GM12878 (cell line): ENCODE results near the gene RMC1. TPM values are rescaled to one million over a fixed set of nuclear protein-coding genes. Genes with fewer than 3 reads are reported as not detected.

Experiments used
- ATAC-seq: fragments of 200-7000 bp; cut with Tn5 transposase; 3 replicates; pipeline ENCODE4 v1.9.1; 2020; ENCODE audit warnings: mild to moderate bottlenecking, moderate library complexity
- BruUV-seq: library from RNA; stranded (reverse); fragments of 400-500 nt; replicated peaks from 2 replicates; lab custom pipeline; 2021; lab: Mats Ljungman, UMichigan
- CTCF ChIA-PET: fragments of 300-600 bp; sonication (Branson Sonifier 250); formaldehyde crosslinking; extraction: SDS; loops from one replicate; lab custom pipeline; 2021; ENCODE audit warnings: inconsistent platforms; lab: Yijun Ruan, JAX
- POLR2A ChIA-PET: fragments of 350-600 bp; formaldehyde crosslinking; extraction: SDS; loops from one replicate; lab custom pipeline; 2021; ENCODE audit warnings: inconsistent platforms; lab: Charles Lee
- RAD21 ChIA-PET: fragments of 300-600 bp; sonication (Branson Sonifier 250); formaldehyde crosslinking; loops from one replicate; lab custom pipeline; 2023; ENCODE audit warnings: antibody characterized with exemption; ENCODE audit not compliant: unreplicated experiment; lab: Charles Lee
- SMC1A ChIA-PET: fragments of 300-600 bp; sonication (Branson Sonifier 250); formaldehyde crosslinking; loops from one replicate; lab custom pipeline; 2023; ENCODE audit not compliant: unreplicated experiment, uncharacterized antibody; lab: Charles Lee
- DNase-seq: peaks from one replicate; pipeline ENCODE4 v3.0.0-alpha.2; 2011; ENCODE audit warnings: low read depth, low spot score
- FAIRE-seq: peaks from 3 replicates; lab custom pipeline; 2011; peaks lifted over from hg19 to GRCh38; lab: Jason Lieb, UNC
- H2AFZ ChIP-seq: 2 replicates; pipeline ENCODE4 v1.6.0; 2011; ENCODE audit warnings: low read depth, low read length, control low read depth; ENCODE audit not compliant: control insufficient read depth
- H3K27ac ChIP-seq: 2 replicates; pipeline ENCODE4 v1.5.1; 2011; ENCODE audit warnings: control low read depth; ENCODE audit not compliant: control insufficient read depth, insufficient read depth
- H3K27me3 ChIP-seq, 2 experiments: replicated peaks in 1 of 2; 2 replicates each; pipeline versions ENCODE4 v1.6.0 to v1.6.1; 2011; ENCODE audit warnings: low read length in 1 of 2; ENCODE audit not compliant: control insufficient read depth in 2 of 2, insufficient read depth in 2 of 2
- H3K36me3 ChIP-seq, 2 experiments: 2 replicates each; pipeline ENCODE4 v1.5.1; 2011; ENCODE audit warnings: low read length in 1 of 2; ENCODE audit not compliant: control insufficient read depth in 2 of 2, insufficient read depth in 2 of 2
- H3K4me1 ChIP-seq: 2 replicates; pipeline ENCODE4 v1.6.1; 2011; ENCODE audit warnings: mild to moderate bottlenecking, low read length, moderate library complexity, mixed read lengths; ENCODE audit not compliant: control insufficient read depth, insufficient read depth
- H3K4me2 ChIP-seq: 2 replicates; pipeline ENCODE4 v1.6.0; 2011; ENCODE audit warnings: control low read depth; ENCODE audit not compliant: control insufficient read depth, insufficient read depth
- H3K4me3 ChIP-seq: fragments of 200-600 bp; sonication (generic); 2 replicates; pipeline ENCODE4 v1.5.1; 2016
- H3K79me2 ChIP-seq: 2 replicates; pipeline ENCODE4 v1.6.0; 2011; ENCODE audit warnings: low read length; ENCODE audit not compliant: control insufficient read depth, insufficient read depth
- H3K9ac ChIP-seq: 2 replicates; pipeline ENCODE4 v1.8.0; 2011; ENCODE audit warnings: low read length, control low read depth, mixed read lengths; ENCODE audit not compliant: control insufficient read depth, insufficient read depth
- H3K9me3 ChIP-seq: replicated peaks from 3 replicates; pipeline ENCODE4 v1.5.1; 2011; ENCODE audit warnings: mild to moderate bottlenecking, low read length; ENCODE audit not compliant: control insufficient read depth, insufficient read depth
- H4K20me1 ChIP-seq: 2 replicates; pipeline ENCODE4 v1.6.0; 2011; ENCODE audit not compliant: control insufficient read depth, insufficient read depth
- CUX1 ChIP-seq: IDR thresholded peaks from 2 replicates; pipeline ENCODE4 v1.6.1; 2012; ENCODE audit warnings: improper control_type of control experiment, low read depth, low read length; ENCODE audit not compliant: insufficient replicate concordance
- EZH2 ChIP-seq: IDR thresholded peaks from 2 replicates; pipeline ENCODE4 v1.6.1; 2012; ENCODE audit warnings: low read depth, mild to moderate bottlenecking, control low read depth, inconsistent platforms, low read length, borderline replicate concordance; ENCODE audit not compliant: control insufficient read depth
- HDAC6 ChIP-seq: fragments of 200-600 bp; sonication (generic); IDR thresholded peaks from one replicate; pipeline ENCODE4 v1.8.0; 2017; ENCODE audit warnings: antibody characterized with exemption; ENCODE audit not compliant: unreplicated experiment
- PBX3 ChIP-seq: IDR thresholded peaks from 2 replicates; pipeline ENCODE4 v1.6.1; 2011; ENCODE audit warnings: mild to moderate bottlenecking, low read depth, low read length, moderate library complexity; ENCODE audit not compliant: insufficient replicate concordance
- POLR2A ChIP-seq: IDR thresholded peaks from 2 replicates; pipeline ENCODE4 v1.6.1; 2011; ENCODE audit warnings: low read depth, mild to moderate bottlenecking, low read length
- WGBS: methylation state at CpG from one replicate; pipeline ENCODE4 v1.1.6; 2016; ENCODE audit warnings: low lambda C conversion rate; ENCODE audit not compliant: insufficient replicate concordance, insufficient coverage; ENCODE audit errors: missing lambda C conversion rate; 5-methylcytosine and 5-hydroxymethylcytosine counted together
- in situ Hi-C: fragments of 300-500 bp; cut with MboI; formaldehyde crosslinking; loops from 9 replicates; pipeline ENCODE4 v1.14.3; 2018; ENCODE audit warnings: mixed read lengths
- intact Hi-C: fragments of 100-400 bp; cut with micrococcal nuclease; formaldehyde crosslinking; loops from one replicate; pipeline ENCODE4 v1.14.2; 2022; ENCODE audit not compliant: unreplicated experiment
- polyA plus RNA-seq, 11 experiments: library from polyadenylated mRNA; depleted of rRNA in 4 of 11; unstranded in 6 of 11; stranded (reverse) in 5 of 11; fragments of >200 nt; fragmentation: Nextera tagmentation in 4 of 11; fragmentation: Illumina TruSeq in 1 of 11; extraction: Ambion mirVana in 4 of 11; extraction: Trizol in 1 of 11; gene quantifications; 1 replicate in 1 of 11; 2 replicates in 10 of 11; pipeline versions ENCODE4 v1.2.1 to v1.2.3, GENCODE V29; 2011 to 2016; ENCODE audit warnings: inconsistent platforms in 2 of 11, missing spikeins in 2 of 11, low read depth in 1 of 11
- total RNA-seq, 4 experiments: library from RNA; depleted of rRNA in 3 of 4; stranded (reverse); fragments of >200 nt in 3 of 4; fragmentation: Illumina TruSeq in 1 of 4; extraction: Trizol in 1 of 4; gene quantifications; 2 replicates each; pipeline versions ENCODE4 v1.2.1 to v1.2.3, GENCODE V29; 2013 to 2021
- TF ChIP-seq, protein P1 (sequence below): fragments of 450-650 bp; IDR thresholded peaks from 2 replicates; pipeline ENCODE4 v1.6.1; 2018; ENCODE audit warnings: borderline replicate concordance, mild to moderate bottlenecking; ENCODE audit not compliant: partially characterized antibody

The RMC1 gene
- total and polyA plus RNA-seq, 10 of the 15 experiments (the other 5 are each of a cell fraction or from before 2014, with no cell fraction given), result 8.4 to 57.6 (median 42.5) TPM

DNA sequence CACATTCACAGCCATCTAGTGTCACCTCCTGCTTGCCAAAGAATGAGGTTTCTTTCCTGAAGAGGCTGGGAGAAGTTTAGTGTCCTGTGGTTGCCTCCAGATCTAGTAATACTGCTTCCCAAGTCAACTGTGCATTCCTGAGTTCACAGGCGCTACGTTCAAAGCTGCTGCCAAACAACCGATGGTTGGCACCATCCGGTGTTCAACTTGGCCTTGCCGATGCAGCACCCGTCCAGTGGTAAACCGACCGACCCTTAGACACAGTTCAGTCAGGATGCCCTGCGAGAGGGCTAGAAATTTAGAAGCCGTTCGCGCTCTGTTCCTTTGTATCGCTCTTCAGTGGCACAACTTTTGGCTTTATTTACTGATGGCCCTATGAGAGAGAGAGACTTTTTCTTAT, 28.6 kb downstream of the RMC1 start:
- Histone ChIP-seq H3K27me3 (no peaks in the 10 kb centered on the region), H3K4me1 (no peaks in the 10 kb centered on the region), H3K4me3 (no peak overlapping the region)
- in situ Hi-C loops, result no loop called here
- CTCF ChIA-PET, result interaction anchor here (0.7 to 3.1 kb wide), 4 partner anchors 9 to 120 kb away, joined by 3 to 14 read pairs (median 3); no protein-coding TSS in a partner anchor
- TF ChIP-seq HDAC6 (no peak), POLR2A (peak; percentile 58)
- TF ChIP-seq, all 136 proteins: peak for 1
- Histone ChIP-seq H3K79me2 (no peaks in the 10 kb centered on the region), H3K27ac (no peak overlapping the region), H3K9me3 (no peaks in the 10 kb centered on the region), H3K4me2 (no peak overlapping the region), H3K9ac (no peak overlapping the region), H3K36me3 (peaks cover 35 to 48% of the 10 kb centered on the region in 2 experiments), H2AFZ (no peak overlapping the region), H4K20me1 (no peaks in the 10 kb centered on the region)
- POLR2A ChIA-PET, result interaction anchor here (1.0 kb wide), 1 partner anchor 86 kb away, joined by 4 read pairs; no protein-coding TSS in a partner anchor
- DNase-seq (no peak), FAIRE-seq (no peak), ATAC-seq (no peak)
- 97% methylated on average over 13 of the region's 13 CpGs for WGBS
- BruUV-seq, result no TSS peak
- RAD21 ChIA-PET, result no interaction called here
- intact Hi-C loops, result no loop called here
- SMC1A ChIA-PET, result interaction anchor here (1.0 to 1.6 kb wide), 5 partner anchors 9 to 541 kb away, joined by 3 to 6 read pairs (median 4); no protein-coding TSS in a partner anchor

GRCh38 chr18:23532848-23533247, 29.5 kb downstream of the RMC1 start:
- 34% methylated on average over 4 of the region's 4 CpGs for WGBS
- FAIRE-seq (no peak), DNase-seq (no peak), ATAC-seq (no peak)
- Histone ChIP-seq H3K4me2 (no peak overlapping the region), H3K27ac (no peak overlapping the region), H3K4me3 (no peak overlapping the region), H3K4me1 (no peaks in the 10 kb centered on the region), H2AFZ (no peak overlapping the region), H3K9ac (no peak overlapping the region), H3K36me3 (peaks cover 37 to 52% of the 10 kb centered on the region in 2 experiments), H3K9me3 (no peaks in the 10 kb centered on the region), H4K20me1 (no peaks in the 10 kb centered on the region), H3K27me3 (no peaks in the 10 kb centered on the region), H3K79me2 (no peaks in the 10 kb centered on the region)
- RAD21 ChIA-PET, result no interaction called here
- POLR2A ChIA-PET, result interaction anchor here (0.6 kb wide), 1 partner anchor 395 kb away, joined by 5 read pairs; no protein-coding TSS in a partner anchor
- intact Hi-C loops, result no loop called here
- TSS peak; percentile 10 for BruUV-seq
- SMC1A ChIA-PET, result interaction anchor here (1.3 kb wide), 1 partner anchor 10 kb away, joined by 5 read pairs; no protein-coding TSS in a partner anchor
- CTCF ChIA-PET, result interaction anchor here (0.7 to 3.1 kb wide), 2 partner anchors 8 to 17 kb away, joined by 3 to 14 read pairs; no protein-coding TSS in a partner anchor
- in situ Hi-C loops, result no loop called here
- TF ChIP-seq CUX1 (no peak), EZH2 (no peak), PBX3 (no peak)
- TF ChIP-seq, protein P1, sequence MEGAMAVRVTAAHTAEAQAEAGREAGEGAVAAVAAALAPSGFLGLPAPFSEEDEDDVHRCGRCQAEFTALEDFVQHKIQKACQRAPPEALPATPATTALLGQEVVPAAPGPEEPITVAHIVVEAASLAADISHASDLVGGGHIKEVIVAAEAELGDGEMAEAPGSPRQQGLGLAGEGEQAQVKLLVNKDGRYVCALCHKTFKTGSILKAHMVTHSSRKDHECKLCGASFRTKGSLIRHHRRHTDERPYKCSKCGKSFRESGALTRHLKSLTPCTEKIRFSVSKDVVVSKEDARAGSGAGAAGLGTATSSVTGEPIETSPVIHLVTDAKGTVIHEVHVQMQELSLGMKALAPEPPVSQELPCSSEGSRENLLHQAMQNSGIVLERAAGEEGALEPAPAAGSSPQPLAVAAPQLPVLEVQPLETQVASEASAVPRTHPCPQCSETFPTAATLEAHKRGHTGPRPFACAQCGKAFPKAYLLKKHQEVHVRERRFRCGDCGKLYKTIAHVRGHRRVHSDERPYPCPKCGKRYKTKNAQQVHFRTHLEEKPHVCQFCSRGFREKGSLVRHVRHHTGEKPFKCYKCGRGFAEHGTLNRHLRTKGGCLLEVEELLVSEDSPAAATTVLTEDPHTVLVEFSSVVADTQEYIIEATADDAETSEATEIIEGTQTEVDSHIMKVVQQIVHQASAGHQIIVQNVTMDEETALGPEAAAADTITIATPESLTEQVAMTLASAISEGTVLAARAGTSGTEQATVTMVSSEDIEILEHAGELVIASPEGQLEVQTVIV, result no peak
